Measurements from ENCODE around the gene PHACTR1.

PHACTR1 gene

DNA sequence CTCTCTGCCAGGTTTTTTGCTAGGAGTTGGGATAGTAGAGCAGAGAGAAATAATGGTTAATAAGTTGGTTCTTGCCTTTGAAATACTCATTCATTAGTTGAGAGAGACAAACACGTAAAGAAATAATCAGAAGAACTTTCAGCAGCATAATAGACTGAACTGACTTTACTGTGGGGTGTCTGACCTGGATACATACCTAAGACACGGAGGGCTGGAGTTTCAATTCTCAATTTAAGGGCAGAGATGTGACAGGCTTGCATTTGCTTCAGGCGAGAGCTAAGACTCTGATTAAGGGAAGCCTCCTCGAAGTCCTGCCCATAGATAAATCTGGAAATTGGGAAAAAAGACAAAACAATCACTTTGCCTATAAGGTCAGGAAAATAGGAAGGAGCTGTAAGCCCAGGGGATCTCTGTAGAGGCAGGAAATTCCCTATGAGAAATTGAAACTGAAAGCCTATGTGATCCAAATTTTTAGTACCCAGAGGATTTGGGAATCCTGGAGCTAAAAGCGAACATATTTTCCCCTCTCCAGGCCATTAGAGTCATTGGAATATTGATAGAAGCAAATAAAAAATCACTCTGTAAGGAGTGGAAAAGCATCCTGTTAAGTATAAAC is 276.8 kb downstream of the PHACTR1 start:
- no peak for DNase-seq (ENCODE audit: low spot score)

DNA sequence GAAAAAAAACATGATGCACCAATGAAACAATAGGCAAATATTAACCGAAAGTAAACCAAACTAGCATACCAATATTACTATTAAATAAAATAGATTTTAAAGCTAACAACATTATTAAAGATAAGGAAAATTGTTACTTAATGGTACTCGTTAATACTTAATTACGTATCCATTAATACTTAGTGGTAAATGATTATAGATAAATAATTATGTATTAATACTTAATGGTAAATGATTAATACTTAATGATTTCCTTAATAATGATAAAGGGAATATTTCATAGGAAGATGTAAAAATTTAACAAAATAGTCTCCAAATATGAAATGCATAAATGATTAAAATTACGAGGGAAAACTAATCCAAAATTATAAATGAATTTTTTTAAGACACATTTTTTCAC is 278.9 kb downstream of the PHACTR1 start:
- no peak for DNase-seq (ENCODE audit: low spot score)

DNA sequence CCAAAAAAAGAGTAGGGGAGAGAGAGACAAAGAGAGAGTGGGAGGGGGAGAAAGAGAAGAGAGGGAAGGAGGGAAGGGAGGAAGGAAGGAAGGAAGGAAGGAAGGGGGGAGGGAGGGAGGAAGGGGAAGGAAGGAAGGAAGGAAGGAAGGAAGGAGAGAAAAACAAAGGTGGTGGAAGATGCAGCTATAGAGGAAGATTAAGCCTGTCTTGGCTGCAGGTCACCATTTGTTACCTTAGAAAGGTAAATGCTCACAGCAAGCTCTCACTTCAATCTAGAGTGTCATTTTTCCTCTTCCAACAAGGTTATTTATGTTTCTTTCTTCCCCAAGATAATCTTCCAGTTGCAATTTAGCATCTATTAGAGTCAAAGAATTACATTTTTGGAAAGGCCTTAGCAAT is 284.0 kb downstream of the PHACTR1 start:
- no peak for DNase-seq (ENCODE audit: low spot score)

GRCh38 chr6:13001927-13002326 is 285.4 kb downstream of the PHACTR1 start:
- DNase-seq (ENCODE audit: low spot score) = no peak

- no peak for DNase-seq (ENCODE audit: low spot score)
Observed at GRCh38 chr6:13004601-13005000, 288.0 kb downstream of the PHACTR1 start.

- DNase-seq (ENCODE audit: low spot score) = no peak
Observed at GRCh38 chr6:13005994-13006393, 289.4 kb downstream of the PHACTR1 start.

DNA sequence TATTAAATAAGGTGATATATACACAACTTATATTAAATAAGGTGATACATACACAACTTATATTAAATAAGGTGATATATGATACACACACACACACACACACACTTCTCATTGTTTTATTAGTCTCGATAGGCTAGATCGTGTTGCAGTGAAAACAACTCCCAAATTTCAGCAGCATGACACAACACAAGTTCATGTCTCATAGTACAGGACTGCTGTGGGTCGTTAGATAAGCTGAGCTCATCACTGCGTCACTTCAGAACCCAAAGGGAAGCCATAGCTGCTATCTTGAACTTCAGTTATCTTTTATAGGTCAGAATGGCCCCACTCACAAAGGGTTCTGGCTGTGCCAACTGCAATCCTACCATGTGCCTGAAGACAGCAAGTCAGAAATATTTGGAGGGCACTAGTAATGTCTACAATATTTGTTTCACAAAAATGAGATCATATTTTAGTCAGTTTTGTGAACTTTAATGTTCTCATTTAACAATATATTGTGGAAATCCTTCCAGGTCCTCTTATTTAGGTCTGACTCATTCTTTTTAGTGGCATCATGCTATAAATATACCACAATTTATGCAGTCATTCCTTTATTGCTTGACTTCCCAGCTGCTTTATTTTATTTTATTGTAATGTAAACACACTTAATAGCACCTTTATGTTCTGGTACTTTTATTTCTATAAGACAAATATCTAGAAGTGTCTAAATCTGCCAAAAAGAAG is 290.2 kb downstream of the PHACTR1 start:
- no peak for DNase-seq (ENCODE audit: low spot score)

DNA sequence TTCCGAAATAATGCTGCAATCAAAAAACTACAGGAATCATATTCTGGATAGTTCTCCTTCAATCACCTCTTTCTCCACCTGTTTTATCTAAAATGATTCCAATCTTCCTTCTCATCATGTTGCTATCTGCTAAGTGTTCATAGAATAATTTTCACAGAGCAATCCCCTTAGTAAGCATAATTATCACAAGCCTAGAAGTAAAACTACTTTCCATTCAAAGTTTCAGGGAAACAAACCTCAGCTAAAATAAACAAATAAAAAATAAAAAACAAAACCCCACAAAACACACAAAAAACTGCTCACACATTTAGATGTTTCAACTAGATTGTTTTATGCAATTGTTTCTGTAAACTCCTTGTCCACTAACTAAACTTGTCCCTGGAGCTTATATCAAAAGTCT is 291.2 kb downstream of the PHACTR1 start:
- no peak for DNase-seq (ENCODE audit: low spot score)

DNA sequence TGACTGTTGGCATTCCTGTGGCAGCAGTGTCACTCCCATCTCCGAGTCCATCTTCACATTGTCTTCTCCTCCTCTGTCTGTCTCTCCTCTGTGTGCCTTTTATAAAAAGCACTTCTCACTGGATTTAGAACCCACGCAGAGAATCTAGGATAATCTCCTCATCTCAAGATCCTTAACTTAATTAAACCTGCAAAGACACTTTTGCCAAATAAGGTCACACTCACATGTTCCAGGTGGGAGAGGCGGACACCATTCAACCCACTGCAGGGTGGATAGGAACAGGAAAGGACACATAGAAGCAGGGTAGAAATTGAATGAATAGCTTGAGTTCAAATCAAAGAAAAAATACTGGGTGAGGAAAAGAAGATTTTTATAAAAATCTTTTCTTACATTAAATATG is 292.5 kb downstream of the PHACTR1 start:
- no peak for DNase-seq (ENCODE audit: low spot score)

DNA sequence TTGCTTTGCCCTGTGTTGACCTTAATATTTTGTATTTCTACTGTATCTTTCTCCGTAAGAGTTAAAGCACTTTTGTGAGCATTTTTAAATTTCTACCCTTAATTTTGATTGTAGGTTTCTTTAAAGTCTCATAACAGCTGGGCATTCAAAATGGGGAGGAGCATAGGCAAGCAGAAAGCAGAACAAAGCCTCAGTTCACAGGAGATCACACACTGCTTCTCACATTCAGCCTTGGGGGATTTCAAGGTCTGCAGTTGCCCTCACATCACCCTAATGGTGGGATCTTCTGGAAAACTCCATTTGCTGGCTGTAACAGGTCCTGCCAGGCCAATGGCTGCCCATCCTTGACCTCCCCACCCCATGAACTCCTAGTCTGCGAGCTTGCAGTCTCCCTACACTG is 292.9 kb downstream of the PHACTR1 start:
- no peak for DNase-seq (ENCODE audit: low spot score)

DNA sequence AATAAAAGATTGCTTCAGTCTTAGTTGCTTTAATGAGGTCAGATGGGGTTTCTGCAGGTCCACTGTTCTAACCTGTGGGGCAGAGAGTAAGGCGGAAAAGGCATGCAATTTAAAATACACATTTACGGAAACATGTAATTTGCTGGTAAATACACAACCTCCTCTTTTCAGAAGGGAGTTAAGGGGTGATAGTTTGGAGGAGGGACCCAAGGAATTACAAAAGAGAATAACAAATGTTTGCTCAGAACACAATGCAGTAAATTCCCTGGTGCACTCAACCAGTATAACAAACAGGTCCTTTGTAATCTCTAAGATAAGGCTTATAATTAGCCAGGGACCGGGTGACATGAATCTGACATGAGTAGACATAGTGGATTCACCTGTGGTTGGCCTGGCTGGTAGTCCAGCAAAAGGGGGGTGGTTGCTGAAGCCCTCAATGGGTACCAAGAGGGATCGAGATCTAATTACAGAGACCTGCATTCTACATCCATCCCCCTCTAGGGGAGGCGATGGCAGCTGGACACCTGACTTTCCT is 295.1 kb downstream of the PHACTR1 start:
- DNase-seq (ENCODE audit: low spot score) = no peak

GRCh38 chr6:13012296-13012695 is 295.7 kb downstream of the PHACTR1 start:
- DNase-seq (ENCODE audit: low spot score) = no peak

- DNase-seq (ENCODE audit: low spot score) = no peak
Observed at GRCh38 chr6:13012977-13013680, 296.6 kb downstream of the PHACTR1 start.

GRCh38 chr6:13013681-13014503 is 297.3 kb downstream of the PHACTR1 start:
- no peak for DNase-seq (ENCODE audit: low spot score)

GRCh38 chr6:13014504-13015378 is 298.2 kb downstream of the PHACTR1 start:
- DNase-seq (ENCODE audit: low spot score) = no peak

DNA sequence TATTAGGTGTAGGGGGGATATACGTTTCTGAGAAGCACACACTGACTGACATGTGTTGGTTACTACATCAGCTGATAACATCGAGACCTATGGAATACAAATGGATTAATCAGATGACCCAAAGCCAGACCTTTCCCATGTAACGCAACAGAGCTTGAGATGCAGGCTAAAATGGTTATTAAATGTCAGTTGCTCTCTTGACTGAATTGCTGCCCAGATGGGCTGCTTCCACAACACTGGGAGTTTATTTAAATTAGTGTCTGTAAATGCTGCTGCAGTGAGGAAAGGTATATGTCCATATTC is 298.8 kb downstream of the PHACTR1 start:
- DNase-seq (ENCODE audit: low spot score) = no peak

DNA sequence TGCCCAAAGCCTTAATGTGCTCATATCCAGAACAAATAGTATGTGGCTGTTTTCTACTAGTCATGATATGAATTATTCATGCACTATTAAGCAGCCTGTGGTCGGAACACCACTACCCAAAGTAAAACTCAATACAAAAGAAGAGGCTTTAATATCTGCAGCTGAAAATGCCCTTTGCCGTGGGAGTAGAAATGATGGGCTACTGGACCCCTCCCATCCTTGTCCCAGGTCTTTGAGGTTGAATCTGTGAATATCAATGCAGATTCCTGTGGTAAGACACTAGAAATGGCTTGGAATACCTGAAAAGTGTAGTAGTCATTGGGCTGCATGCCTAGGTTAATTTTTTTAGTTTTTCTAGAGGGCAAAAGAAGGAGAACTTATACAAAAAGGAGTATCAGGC is 308.0 kb downstream of the PHACTR1 start:
- DNase-seq (ENCODE audit: low spot score) = no peak

DNA sequence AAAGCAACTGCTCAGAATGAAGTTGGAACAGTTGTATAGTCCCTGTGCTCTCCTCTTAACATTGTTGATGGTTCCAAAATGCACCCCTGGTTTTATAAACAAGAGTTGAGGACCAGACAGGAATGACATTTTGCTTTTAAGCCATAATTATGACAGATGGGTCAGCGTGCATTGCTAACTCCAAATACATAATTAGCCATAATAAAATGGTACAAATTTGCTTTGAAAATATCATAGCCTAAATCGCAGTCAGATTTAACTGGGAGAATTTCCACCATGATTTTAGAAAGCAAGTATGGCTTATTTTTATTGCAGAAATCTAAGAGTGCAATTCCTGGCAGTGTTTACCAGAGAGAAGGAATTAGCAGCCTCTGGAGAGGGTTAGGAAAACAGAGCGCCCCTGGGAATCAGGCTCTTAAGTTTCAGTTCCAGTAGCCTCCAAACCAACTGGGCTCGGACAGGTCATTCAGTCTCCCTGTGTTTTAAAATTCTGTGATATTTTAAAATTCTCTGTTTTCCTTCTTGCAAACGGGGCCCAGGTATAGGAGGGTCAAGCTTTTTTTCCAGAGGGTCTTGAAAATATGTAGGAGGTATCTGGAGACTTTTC is 309.4 kb downstream of the PHACTR1 start:
- DNase-seq (ENCODE audit: low spot score) = no peak

GRCh38 chr6:13026557-13026956 is 310.0 kb downstream of the PHACTR1 start:
- DNase-seq (ENCODE audit: low spot score) = no peak

GRCh38 chr6:13027207-13027606 is 310.6 kb downstream of the PHACTR1 start:
- no peak for DNase-seq (ENCODE audit: low spot score)

DNA sequence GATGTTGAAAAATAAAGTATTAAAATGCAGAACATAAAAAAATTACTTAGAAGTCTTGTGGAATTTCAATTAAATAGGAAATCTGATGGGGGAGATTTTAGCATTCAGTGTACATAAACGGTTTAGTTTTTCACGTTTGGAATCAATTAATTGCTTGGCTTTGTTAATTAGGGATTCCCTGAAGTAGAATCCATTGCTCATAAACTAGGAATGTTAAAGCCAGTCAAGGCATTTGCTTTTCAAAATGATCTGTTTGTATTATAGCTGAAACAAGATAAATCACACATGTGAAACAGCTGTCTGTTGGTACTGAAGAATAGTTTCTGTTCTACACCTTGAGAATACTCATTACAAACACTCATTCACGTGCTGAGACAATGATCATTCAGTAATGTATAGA is 313.8 kb downstream of the PHACTR1 start:
- no peak for DNase-seq (ENCODE audit: low spot score)

Data from CD4-positive, alpha-beta T cell treated with Interleukin-15 for 4 hours (primary cell).